IMR-90 (cell line): ENCODE measurements around the gene HAAO. TPM values are rescaled to one million over a fixed set of nuclear protein-coding genes. Genes with fewer than 3 reads are reported as not detected.

Source experiments
- ATAC-seq: fragments of 200-7000 bp; cut with Tn5 transposase; 2 replicates; pipeline ENCODE4 v1.9.1; 2020; ENCODE audit warnings: low read depth, mild to moderate bottlenecking, moderate library complexity
- BruUV-seq: library from RNA; stranded (reverse); fragments of 400-500 nt; replicated peaks from 2 replicates; lab custom pipeline; 2021; lab: Mats Ljungman, UMichigan
- CTCF ChIA-PET: fragments of 300-600 bp; formaldehyde crosslinking; extraction: SDS; loops from one replicate; lab custom pipeline; 2021; ENCODE audit warnings: antibody characterized with exemption; lab: Yijun Ruan, JAX
- POLR2A ChIA-PET: fragments of 300-600 bp; sonication (Branson Sonifier 250); formaldehyde crosslinking; loops from one replicate; lab custom pipeline; 2022; ENCODE audit warnings: antibody characterized with exemption; ENCODE audit not compliant: unreplicated experiment; lab: Charles Lee
- DNase-seq: peaks from one replicate; pipeline ENCODE4 v3.0.0; 2013
- H2AFZ ChIP-seq: replicated peaks from 2 replicates; pipeline ENCODE3; 2013; ENCODE audit warnings: low read length, mild to moderate bottlenecking; ENCODE audit not compliant: poor library complexity
- H2AK5ac ChIP-seq: 2 replicates; pipeline ENCODE4 v1.6.1; 2013; ENCODE audit warnings: low read depth, low read length, inconsistent platforms
- H2AK9ac ChIP-seq: replicated peaks from 2 replicates; pipeline ENCODE3; 2013; ENCODE audit warnings: mild to moderate bottlenecking, low read depth, low read length, moderate library complexity; ENCODE audit not compliant: poor library complexity
- H2BK120ac ChIP-seq: 2 replicates; pipeline ENCODE4 v1.6.1; 2013; ENCODE audit warnings: low read depth, low read length, inconsistent platforms
- H2BK15ac ChIP-seq: 3 replicates; pipeline ENCODE4 v1.6.1; 2013; ENCODE audit warnings: low read depth, low read length, inconsistent platforms
- H2BK20ac ChIP-seq: 2 replicates; pipeline ENCODE4 v1.6.1; 2013; ENCODE audit warnings: low read depth, mild to moderate bottlenecking, inconsistent platforms, low read length, moderate library complexity
- H2BK5ac ChIP-seq: 2 replicates; pipeline ENCODE4 v1.6.1; 2013; ENCODE audit warnings: mild to moderate bottlenecking, low read depth, low read length, inconsistent platforms; ENCODE audit not compliant: poor library complexity, severe bottlenecking
- H3K14ac ChIP-seq: replicated peaks from 2 replicates; pipeline ENCODE4 v1.6.1; 2013; ENCODE audit warnings: low read depth, low read length, inconsistent platforms
- H3K18ac ChIP-seq: 2 replicates; pipeline ENCODE4 v1.6.1; 2013; ENCODE audit warnings: low read depth, low read length, control low read depth
- H3K23ac ChIP-seq: 2 replicates; pipeline ENCODE4 v1.6.1; 2013; ENCODE audit warnings: low read depth, low read length, inconsistent platforms
- H3K27ac ChIP-seq: 2 replicates; pipeline ENCODE4 v1.5.1; 2013; ENCODE audit warnings: mild to moderate bottlenecking, control low read depth, low read length; ENCODE audit not compliant: insufficient read depth
- H3K27me3 ChIP-seq: 2 replicates; pipeline ENCODE4 v1.6.1; 2013; ENCODE audit warnings: low read length; ENCODE audit not compliant: control insufficient read depth, insufficient read depth
- H3K36me3 ChIP-seq: 2 replicates; pipeline ENCODE4 v1.6.1; 2013; ENCODE audit warnings: low read length, mixed read lengths; ENCODE audit not compliant: control insufficient read depth, insufficient read depth
- H3K4ac ChIP-seq: 2 replicates; pipeline ENCODE4 v1.6.1; 2013; ENCODE audit warnings: low read depth, low read length, inconsistent platforms
- H3K4me1 ChIP-seq: 2 replicates; pipeline ENCODE4 v1.6.1; 2013; ENCODE audit warnings: low read length, mixed read lengths; ENCODE audit not compliant: control insufficient read depth, insufficient read depth
- H3K4me2 ChIP-seq: 2 replicates; pipeline ENCODE4 v1.6.1; 2013; ENCODE audit warnings: low read depth, mild to moderate bottlenecking, control low read depth, low read length, moderate library complexity
- H3K4me3 ChIP-seq: 2 replicates; pipeline ENCODE4 v1.5.1; 2013; ENCODE audit warnings: low read depth, mild to moderate bottlenecking, control low read depth, low read length, moderate library complexity; ENCODE audit not compliant: insufficient read depth
- H3K56ac ChIP-seq: 2 replicates; pipeline ENCODE4 v1.6.1; 2013; ENCODE audit warnings: low read length, inconsistent platforms; ENCODE audit not compliant: insufficient read depth; ENCODE audit errors: extremely low read depth
- H3K79me1 ChIP-seq, 2 experiments: 2 replicates each; pipeline ENCODE4 v1.6.1; 2013; ENCODE audit warnings: low read length in 2 of 2, inconsistent platforms in 1 of 2, low read depth in 1 of 2
- H3K9ac ChIP-seq: 2 replicates; pipeline ENCODE4 v1.6.1; 2013; ENCODE audit warnings: low read depth, low read length, control low read depth
- H3K9me1 ChIP-seq: 2 replicates; pipeline ENCODE4 v1.6.1; 2013; ENCODE audit warnings: low read length, inconsistent platforms; ENCODE audit not compliant: insufficient read depth
- H3K9me3 ChIP-seq: 2 replicates; pipeline ENCODE4 v1.6.1; 2013; ENCODE audit warnings: low read length; ENCODE audit not compliant: control insufficient read depth, insufficient read depth
- H4K20me1 ChIP-seq: 2 replicates; pipeline ENCODE4 v1.6.1; 2013; ENCODE audit warnings: low read length, inconsistent platforms; ENCODE audit not compliant: insufficient read depth
- H4K5ac ChIP-seq: 2 replicates; pipeline ENCODE4 v1.6.1; 2013; ENCODE audit warnings: mild to moderate bottlenecking, low read depth, low read length, control low read depth
- H4K8ac ChIP-seq, 2 experiments: 2 replicates each; pipeline ENCODE4 v1.6.1; 2013; ENCODE audit warnings: low read depth in 2 of 2, low read length in 2 of 2, control low read depth in 1 of 2, inconsistent platforms in 1 of 2
- H4K91ac ChIP-seq: 2 replicates; pipeline ENCODE4 v1.6.1; 2013; ENCODE audit warnings: low read depth, low read length, inconsistent platforms; ENCODE audit not compliant: insufficient read depth
- BHLHE40 ChIP-seq: fragments of 150-350 bp; IDR thresholded peaks from 2 replicates; pipeline ENCODE4 v1.6.1; 2016; ENCODE audit warnings: mild to moderate bottlenecking, low read depth, low read length
- CEBPB ChIP-seq: IDR thresholded peaks from 2 replicates; pipeline ENCODE4 v1.6.1; 2012; ENCODE audit warnings: low read depth, low read length, improper control_type of control experiment
- CHD1 ChIP-seq: IDR thresholded peaks from 2 replicates; pipeline ENCODE4 v1.6.1; 2012; ENCODE audit warnings: low read depth, low read length, improper control_type of control experiment
- ELK1 ChIP-seq: fragments of 150-350 bp; IDR thresholded peaks from 2 replicates; pipeline ENCODE4 v1.6.1; 2016; ENCODE audit warnings: low read depth, mild to moderate bottlenecking, low read length, moderate library complexity, borderline replicate concordance
- FOS ChIP-seq: fragments of 150-350 bp; IDR thresholded peaks from 2 replicates; pipeline ENCODE4 v1.6.1; 2016; ENCODE audit warnings: low read depth, low read length
- MAFK ChIP-seq: IDR thresholded peaks from 2 replicates; pipeline ENCODE4 v1.6.1; 2012; ENCODE audit warnings: low read depth, low read length, improper control_type of control experiment
- MAZ ChIP-seq: IDR thresholded peaks from 2 replicates; pipeline ENCODE4 v1.6.1; 2012; ENCODE audit warnings: low read depth, mild to moderate bottlenecking, low read length, improper control_type of control experiment, moderate library complexity, borderline replicate concordance
- POLR2A ChIP-seq: IDR thresholded peaks from 2 replicates; pipeline ENCODE4 v1.6.1; 2012; ENCODE audit warnings: mild to moderate bottlenecking, low read depth, low read length
- RAD21 ChIP-seq: IDR thresholded peaks from 2 replicates; pipeline ENCODE4 v1.6.1; 2012; ENCODE audit warnings: low read length, improper control_type of control experiment
- RCOR1 ChIP-seq: IDR thresholded peaks from 2 replicates; pipeline ENCODE4 v1.6.1; 2012; ENCODE audit warnings: mild to moderate bottlenecking, low read length, improper control_type of control experiment; ENCODE audit not compliant: insufficient replicate concordance
- RFX5 ChIP-seq: IDR thresholded peaks from 2 replicates; pipeline ENCODE4 v1.8.0; 2012; ENCODE audit warnings: low read depth, mild to moderate bottlenecking, low read length, moderate library complexity
- SMC3 ChIP-seq: fragments of 150-350 bp; IDR thresholded peaks from 2 replicates; pipeline ENCODE4 v1.6.1; 2016; ENCODE audit warnings: low read depth, mild to moderate bottlenecking, antibody characterized with exemption, low read length, moderate library complexity
- USF2 ChIP-seq: fragments of 150-350 bp; IDR thresholded peaks from 2 replicates; pipeline ENCODE4 v1.6.1; 2017; ENCODE audit warnings: mild to moderate bottlenecking, antibody characterized with exemption, low read length, low read depth
- WGBS, 2 experiments: methylation state at CpG; one replicate each; pipeline versions ENCODE4 v1.1.5 to v1.1.7; 2013; ENCODE audit warnings: missing lambda C conversion rate in 2 of 2; ENCODE audit not compliant: insufficient read length in 1 of 2; ENCODE audit errors: extremely low coverage in 2 of 2; 5-methylcytosine and 5-hydroxymethylcytosine counted together
- dilution Hi-C: fragments of 300-500 bp; cut with HindIII; formaldehyde crosslinking; loops from one replicate; pipeline ENCODE4 v1.14.3; 2018; ENCODE audit warnings: low sequenced_read_pairs; ENCODE audit not compliant: unreplicated experiment
- in situ Hi-C: fragments of 300-500 bp; cut with MboI; formaldehyde crosslinking; loops from 3 replicates; pipeline ENCODE4 v1.14.3; 2019; ENCODE audit warnings: low sequenced_read_pairs, inconsistent platforms, mixed read lengths
- intact Hi-C: fragments of 100-400 bp; cut with micrococcal nuclease; formaldehyde crosslinking; loops from 2 replicates; pipeline ENCODE4 v1.10.0; 2022
- polyA plus RNA-seq, 3 experiments: library from polyadenylated mRNA; depleted of rRNA; stranded (reverse); fragments of >200 nt; gene quantifications; 2 replicates each; pipeline ENCODE4 v1.2.3, GENCODE V29; 2012; ENCODE audit warnings: low replicate concordance in 1 of 3
- total RNA-seq: library from RNA; depleted of rRNA; stranded (reverse); fragments of >200 nt; gene quantifications from 2 replicates; pipeline ENCODE4 v1.2.3, GENCODE V29; 2012

HAAO gene
- total and polyA plus RNA-seq, 2 of the 4 experiments (the other 2 are of a cell fraction): 0.05 to 0.18 TPM

- Histone ChIP-seq H3K4me3 (no peak overlapping the region), H2AK5ac (no peak overlapping the region), H3K4me1 (no peaks in the 10 kb centered on the region), H3K27me3 (no peaks in the 10 kb centered on the region; the same call in 1 of the 2 replicates), H3K18ac (no peak overlapping the region), H3K14ac (no peak overlapping the region), H3K9ac (no peak overlapping the region), H4K8ac (no peak overlapping the region), H2AK9ac (no peak overlapping the region), H3K9me3 (no peaks in the 10 kb centered on the region), H4K91ac (no peak overlapping the region), H2AFZ (no peak overlapping the region), H2BK5ac (no peak overlapping the region), H3K36me3 (peaks cover 3% of the 10 kb centered on the region; the same call in 1 of the 2 replicates), H2BK15ac (no peak overlapping the region), H3K79me1 (no peaks in the 10 kb centered on the region), H2BK120ac (no peak overlapping the region), H2BK20ac (no peak overlapping the region), H3K4me2 (no peak overlapping the region), H3K9me1 (peaks cover 6% of the 10 kb centered on the region; the same call in 1 of the 2 replicates), H4K5ac (no peak overlapping the region), H3K4ac (no peak overlapping the region), H4K20me1 (no peaks in the 10 kb centered on the region), H3K27ac (no peak overlapping the region), H3K56ac (no peak overlapping the region), H3K23ac (no peak overlapping the region)
- DNase-seq (no peak), ATAC-seq (no peak)
- ChIA-PET POLR2A (no interaction called here), CTCF (interaction anchor here (1.2 kb wide), 1 partner anchor 15 kb away, joined by 3 read pairs; no protein-coding TSS in a partner anchor)
- dilution Hi-C loops: no loop called here
- no TSS peak for BruUV-seq
- no peak for TF ChIP-seq ELK1
- TF ChIP-seq RFX5: no peak
- TF ChIP-seq USF2: no peak
- TF ChIP-seq RAD21: no peak
- TF ChIP-seq RCOR1: no peak
- no peak for TF ChIP-seq BHLHE40
- TF ChIP-seq FOS: no peak
- no peak for TF ChIP-seq CHD1
- TF ChIP-seq SMC3: no peak
- TF ChIP-seq POLR2A: no peak
- no peak for TF ChIP-seq MAFK
- no peak for TF ChIP-seq CEBPB
- no peak for TF ChIP-seq MAZ
- in situ Hi-C loops: no loop called here
- intact Hi-C loops: no loop called here
- no CpG with 5 or more reads among the region's 6 CpGs for WGBS, 2 experiments
These were observed 35.3 kb downstream of the HAAO start for GRCh38 chr2:42756966-42757513.
